HG03520 (cell line): ENCODE measurements around the gene PHYKPL.
"Not testable (repeated sequence)": the region's sequence is repeated elsewhere in the genome, so short reads cannot be mapped to it uniquely, and the experiment has no call there.

ENCODE experiments used
- ATAC-seq: cut with Tn5 transposase; IDR thresholded peaks from one replicate; pipeline ENCODE4 v1.9.1; 2021; ENCODE audit warnings: mild to moderate bottlenecking, moderate library complexity; ENCODE audit not compliant: unreplicated experiment

Gene PHYKPL

DNA sequence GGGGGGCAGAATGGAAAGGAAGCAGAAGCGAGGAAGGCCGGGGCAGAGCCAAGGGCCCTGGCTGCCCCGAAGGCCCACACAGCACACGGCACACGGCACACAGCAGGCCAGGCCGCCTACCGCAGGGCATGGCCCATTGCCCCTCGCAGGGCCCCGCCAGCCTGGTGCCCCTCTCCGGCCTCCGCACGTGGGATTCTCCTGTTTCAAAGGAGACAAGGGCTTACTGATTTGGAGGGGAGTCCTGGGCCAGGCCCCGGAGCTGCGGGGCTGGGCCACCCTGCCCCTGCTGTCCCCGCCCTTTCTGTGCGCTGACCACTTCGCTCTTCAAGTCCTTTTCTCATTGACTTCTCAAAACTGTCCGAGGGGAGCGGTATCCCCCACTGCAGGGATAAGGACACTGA lies 7.7 kb upstream of the PHYKPL start:
- ATAC-seq: no peak

DNA sequence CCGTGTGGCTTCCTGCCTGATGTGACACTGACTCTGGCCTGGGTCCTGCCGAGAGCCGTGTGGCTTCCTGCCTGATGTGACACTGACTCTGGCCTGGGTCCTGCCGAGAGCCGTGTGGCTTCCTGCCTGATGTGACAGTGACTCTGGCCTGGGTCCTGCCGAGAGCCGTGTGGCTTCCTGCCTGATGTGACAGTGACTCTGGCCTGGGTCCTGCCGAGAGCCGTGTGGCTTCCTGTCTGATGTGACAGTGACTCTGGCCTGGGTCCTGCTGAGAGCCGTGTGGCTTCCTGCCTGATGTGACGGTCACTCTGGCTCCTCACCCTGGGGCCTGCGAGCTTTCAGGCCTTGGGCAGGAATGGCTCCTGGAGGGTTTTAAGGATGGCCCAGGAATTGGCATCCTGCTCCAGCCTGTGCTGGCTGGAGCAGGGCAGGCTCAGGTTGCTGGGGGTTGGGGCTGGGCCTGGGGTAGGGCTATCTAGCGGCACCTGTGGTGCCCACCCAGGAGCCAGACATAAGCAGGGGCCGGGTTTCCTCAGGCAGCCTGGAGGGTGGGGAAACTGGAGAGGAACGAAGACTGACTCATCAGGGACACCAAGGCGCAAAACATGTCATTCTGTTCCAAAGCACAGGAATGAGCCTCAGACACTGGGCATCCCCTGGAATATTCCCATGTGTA lies 7.2 kb upstream of the PHYKPL start:
- ATAC-seq: not testable (repeated sequence)

GRCh38 chr5:178238711-178239592 lies 6.3 kb upstream of the PHYKPL start:
- ATAC-seq: no peak

- ATAC-seq: no peak
These were observed 5.7 kb upstream of the PHYKPL start for GRCh38 chr5:178238313-178238635.

GRCh38 chr5:178237431-178238312 lies 5.1 kb upstream of the PHYKPL start:
- no peak for ATAC-seq

DNA sequence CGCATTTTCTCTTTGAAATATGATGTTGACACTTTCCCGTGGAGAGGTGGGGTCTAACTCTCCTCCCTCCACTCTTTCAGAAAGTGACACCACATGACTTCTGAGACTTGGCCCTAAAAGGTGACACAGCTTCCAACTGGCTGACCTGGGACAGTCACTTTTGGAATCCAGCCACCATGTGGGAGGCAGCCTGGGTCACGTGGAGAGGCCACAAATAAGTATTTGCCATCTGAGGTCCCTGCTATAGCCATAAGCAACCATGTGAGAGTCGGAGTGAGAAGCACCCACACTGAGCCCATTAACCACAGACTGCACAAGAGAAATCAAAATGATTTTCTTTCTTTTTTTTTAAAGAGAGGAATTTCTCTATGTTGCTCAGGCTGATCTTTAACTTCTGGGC lies 4.1 kb upstream of the PHYKPL start:
- no peak for ATAC-seq

GRCh38 chr5:178236126-178236525 lies 3.5 kb upstream of the PHYKPL start:
- ATAC-seq: no peak

DNA sequence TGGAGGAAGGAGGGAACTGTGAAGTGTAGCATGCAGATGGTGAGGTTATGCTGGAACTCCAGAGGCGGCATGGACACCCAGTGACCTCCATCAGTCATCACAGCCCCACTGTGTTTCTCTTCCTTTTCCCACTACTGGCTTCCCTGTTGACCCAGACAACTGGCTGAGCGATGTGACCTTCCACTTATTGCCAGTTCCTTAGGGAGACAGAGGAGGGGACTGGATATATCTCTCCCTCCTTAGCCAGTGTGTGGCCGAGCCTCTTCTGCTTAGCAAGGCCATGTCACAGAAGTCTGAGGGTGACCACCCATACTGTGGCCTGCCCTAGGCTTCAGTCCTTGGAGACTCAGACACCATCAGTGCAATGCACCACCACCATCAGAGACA lies 3.0 kb upstream of the PHYKPL start:
- no peak for ATAC-seq

- ATAC-seq: no peak
These were observed 2.4 kb upstream of the PHYKPL start for GRCh38 chr5:178234750-178235587.

DNA sequence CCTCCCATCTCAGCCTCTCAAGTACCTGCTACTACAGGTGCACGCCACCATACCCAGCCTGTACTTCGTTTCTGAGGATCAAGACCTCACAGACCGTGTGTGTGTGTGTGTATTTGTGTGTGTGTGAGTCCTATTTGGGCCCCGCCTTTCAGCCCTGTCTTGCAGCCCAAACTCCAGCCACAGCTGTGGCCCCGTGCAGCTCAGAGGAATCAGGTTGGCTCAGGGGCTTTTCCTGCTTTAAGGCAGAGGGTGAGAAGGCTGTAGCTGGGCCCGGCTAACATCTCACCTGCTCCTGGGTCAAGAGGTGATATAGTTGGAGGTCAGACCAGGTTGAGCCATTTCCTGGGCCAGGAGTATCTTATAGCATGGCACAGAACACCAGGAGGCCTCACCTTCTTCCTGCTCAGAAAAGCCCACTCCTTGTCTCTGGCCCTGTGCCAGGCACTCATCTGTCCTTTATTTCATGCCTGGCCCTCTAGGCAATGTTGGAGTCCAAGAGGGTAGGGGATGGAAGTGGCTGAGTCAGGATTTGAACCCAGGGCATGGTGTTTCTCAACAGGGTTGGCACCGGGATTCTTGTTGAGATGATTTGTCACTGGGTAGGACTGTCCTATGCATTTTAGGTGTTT lies 1.6 kb upstream of the PHYKPL start:
- no peak for ATAC-seq

DNA sequence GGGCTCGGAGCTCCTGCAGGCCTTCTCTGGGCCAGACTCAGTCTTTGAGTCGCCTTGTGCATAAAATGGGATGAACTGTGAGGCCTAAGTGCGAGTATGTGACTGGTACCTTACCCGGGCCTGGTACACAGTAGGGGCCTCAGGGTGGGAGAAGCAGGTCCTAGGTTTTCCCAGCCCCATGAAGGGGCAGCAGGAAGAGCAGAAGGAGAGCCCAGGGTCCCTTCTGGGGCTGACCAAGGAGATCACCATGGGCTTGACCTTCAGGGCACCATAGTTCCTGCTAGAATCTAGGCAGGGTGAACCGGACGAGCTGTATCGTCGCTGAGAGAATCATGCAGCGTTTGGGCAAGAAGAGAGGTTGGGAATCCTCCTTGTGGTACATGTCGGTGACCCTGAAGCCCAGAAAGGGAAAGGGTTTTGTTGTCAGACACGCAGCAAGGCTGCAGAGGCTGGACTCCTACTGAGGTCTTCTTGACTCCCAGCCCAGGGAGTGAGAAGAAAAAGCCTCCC lies 373 bp upstream of the PHYKPL start:
- no peak for ATAC-seq

GRCh38 chr5:178231539-178232123 lies 971 bp downstream of the PHYKPL start:
- peak; percentile 2 for ATAC-seq

GRCh38 chr5:178230879-178231538 lies 1.6 kb downstream of the PHYKPL start:
- no peak for ATAC-seq

GRCh38 chr5:178229861-178230260 lies 2.7 kb downstream of the PHYKPL start:
- ATAC-seq: no peak

DNA sequence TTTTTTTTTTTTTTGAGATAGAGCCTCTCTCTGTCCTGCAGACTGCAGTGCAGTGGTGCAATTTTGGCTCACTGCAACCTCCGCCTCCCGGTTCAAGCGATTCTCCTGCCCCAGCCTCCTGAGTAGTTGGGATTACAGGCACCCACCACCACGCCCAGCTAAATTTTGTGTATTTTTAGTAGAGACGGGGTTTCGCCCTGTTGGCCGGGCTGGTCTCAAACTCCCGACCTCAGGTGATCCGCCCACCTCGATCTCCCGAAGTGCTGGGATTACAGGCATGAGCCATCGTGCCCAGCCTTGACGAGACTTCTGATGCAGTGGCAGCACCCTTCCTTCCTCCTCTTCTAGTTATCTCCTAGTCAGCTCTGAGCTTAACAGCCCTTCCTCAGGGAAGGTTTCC lies 3.5 kb downstream of the PHYKPL start:
- not testable (repeated sequence) for ATAC-seq

DNA sequence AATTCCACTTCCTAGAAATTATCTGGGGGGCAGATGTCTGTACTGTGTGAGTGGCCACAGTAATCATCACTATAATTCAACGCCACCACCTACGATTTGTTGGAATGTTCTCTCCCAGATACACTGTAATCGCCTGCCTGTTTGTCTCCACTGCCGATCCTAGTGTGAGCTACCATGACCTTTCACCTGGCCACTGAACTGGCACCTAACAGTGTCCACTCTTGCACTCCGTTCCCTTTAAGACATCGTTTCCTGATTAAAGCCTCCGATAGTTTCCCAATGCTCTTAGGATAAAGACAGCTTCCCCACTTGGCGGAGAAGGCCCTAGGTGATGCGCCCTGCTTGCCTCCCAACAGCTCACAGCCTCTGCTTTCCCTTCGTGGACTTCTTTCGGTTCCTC lies 4.0 kb downstream of the PHYKPL start:
- no peak for ATAC-seq

DNA sequence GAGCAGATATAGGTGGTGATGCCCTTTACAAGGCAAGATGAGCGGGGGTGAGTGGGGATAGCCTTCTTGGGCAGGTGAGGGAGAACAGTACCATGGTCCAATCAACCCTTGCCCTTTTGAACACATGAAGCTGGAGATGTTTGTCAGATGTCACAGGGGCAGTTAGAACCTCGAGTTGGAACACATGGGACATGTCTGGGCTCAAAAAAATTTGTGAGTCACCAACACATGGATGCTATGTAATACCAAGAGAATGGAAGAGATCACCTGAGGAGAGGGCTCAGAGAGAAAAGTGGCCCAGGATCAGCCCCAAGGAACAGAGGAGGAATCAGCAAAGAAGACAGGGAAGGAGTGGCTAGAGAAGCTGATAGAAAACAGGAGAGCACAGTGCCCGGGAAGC lies 4.7 kb downstream of the PHYKPL start:
- no peak for ATAC-seq

DNA sequence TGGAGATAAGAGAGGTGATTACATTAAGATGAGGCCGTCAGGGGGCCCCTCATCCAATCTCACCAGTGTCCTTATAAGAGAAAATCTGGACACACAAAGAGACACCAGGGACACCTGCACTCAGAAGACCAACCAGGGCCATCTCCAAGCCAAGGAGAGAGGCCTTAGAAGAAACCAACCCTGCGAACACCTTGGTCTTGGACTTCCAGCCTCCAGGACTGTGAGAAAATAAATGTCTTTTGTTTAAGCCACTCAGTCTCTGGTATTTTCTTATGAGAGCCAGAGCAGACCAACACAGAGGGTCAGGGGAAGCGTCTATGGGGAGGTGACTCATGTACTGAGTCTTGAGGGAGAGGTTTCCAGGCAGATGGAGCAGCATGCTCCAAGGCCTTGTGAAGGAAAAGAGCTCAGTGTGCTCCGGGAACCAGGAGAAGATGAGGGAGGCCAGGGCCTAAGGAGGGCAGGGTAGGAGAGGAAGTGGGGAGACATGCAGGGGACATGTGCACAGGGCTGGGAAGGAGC lies 5.4 kb downstream of the PHYKPL start:
- no peak for ATAC-seq

DNA sequence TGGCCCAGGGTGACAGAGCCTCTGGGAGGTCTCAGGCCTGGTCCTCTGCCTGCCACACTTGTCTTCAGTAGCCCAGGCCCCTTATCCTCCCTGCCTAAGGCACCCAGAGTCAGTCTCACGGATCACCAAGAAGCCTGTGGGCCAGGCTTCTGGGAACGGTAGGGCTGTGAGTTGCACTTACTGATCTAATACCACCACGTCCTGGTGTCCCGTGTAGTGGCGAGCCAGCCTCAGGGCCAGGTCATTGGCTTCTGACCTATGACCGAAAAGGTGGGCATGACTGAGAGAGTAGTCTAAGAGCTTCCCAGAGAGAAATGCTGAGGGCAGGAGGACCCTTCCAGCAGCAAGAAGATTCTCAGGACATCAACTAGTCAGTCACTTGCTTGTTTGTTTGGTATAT lies 7.4 kb downstream of the PHYKPL start:
- ATAC-seq: no peak
